HG03196 (cell line): ENCODE data around the gene CLDN15.

Experiments
- ATAC-seq: cut with Tn5 transposase; IDR thresholded peaks from one replicate; pipeline ENCODE4 v1.9.1; 2021; ENCODE audit not compliant: unreplicated experiment

The CLDN15 gene

GRCh38 chr7:101244375-101245146, 7.0 kb upstream of the CLDN15 start, which contains the start of gene FIS1:
TSS of gene FIS1 (minus strand) at chr7:101245081. CDS start at chr7:101245004, 77 bp downstream.
- peak; percentile 88 for ATAC-seq

GRCh38 chr7:101243646-101244374, 6.2 kb upstream of the CLDN15 start:
- ATAC-seq, result no peak

- no peak for ATAC-seq
Observed at GRCh38 chr7:101241443-101242349, 4.1 kb upstream of the CLDN15 start.

- ATAC-seq, result no peak
Observed at GRCh38 chr7:101241015-101241363, 3.4 kb upstream of the CLDN15 start.

- no peak for ATAC-seq
Observed at GRCh38 chr7:101240226-101241014, 2.8 kb upstream of the CLDN15 start.

GRCh38 chr7:101239951-101240220, 2.3 kb upstream of the CLDN15 start:
- ATAC-seq, result no peak

GRCh38 chr7:101239191-101239950, 1.8 kb upstream of the CLDN15 start:
- no peak for ATAC-seq

GRCh38 chr7:101238226-101239182, 902 bp upstream of the CLDN15 start:
- no peak for ATAC-seq

GRCh38 chr7:101236292-101236835, 1.2 kb downstream of the CLDN15 start:
- ATAC-seq, result no peak

GRCh38 chr7:101235522-101235921, 2.1 kb downstream of the CLDN15 start:
- ATAC-seq, result no peak

- no peak for ATAC-seq
Observed at GRCh38 chr7:101235050-101235449, 2.6 kb downstream of the CLDN15 start.

GRCh38 chr7:101234636-101235035, 3.0 kb downstream of the CLDN15 start:
- ATAC-seq, result no peak

GRCh38 chr7:101233907-101234547, 3.6 kb downstream of the CLDN15 start:
- ATAC-seq, result no peak

GRCh38 chr7:101232141-101232850, 5.3 kb downstream of the CLDN15 start:
- no peak for ATAC-seq

GRCh38 chr7:101231644-101232043, 6.0 kb downstream of the CLDN15 start:
- ATAC-seq, result no peak

- no peak for ATAC-seq
Observed at GRCh38 chr7:101226721-101227120, 10.9 kb downstream of the CLDN15 start.

- ATAC-seq, result no peak
Observed at GRCh38 chr7:101225650-101226049, 12.0 kb downstream of the CLDN15 start.

- ATAC-seq, result no peak
Observed at GRCh38 chr7:101223528-101223927, 14.1 kb downstream of the CLDN15 start.
